NCI-H146 (cell line): ENCODE results near the gene TIMM13.
"Not testable (repeated sequence)": the region's sequence is repeated elsewhere in the genome, so short reads cannot be mapped to it uniquely, and the experiment has no call there.

Experiments used
- DNase-seq: peaks from one replicate; lab custom pipeline; 2025; lab: John Stamatoyannopoulos, UW

TIMM13 gene

DNA sequence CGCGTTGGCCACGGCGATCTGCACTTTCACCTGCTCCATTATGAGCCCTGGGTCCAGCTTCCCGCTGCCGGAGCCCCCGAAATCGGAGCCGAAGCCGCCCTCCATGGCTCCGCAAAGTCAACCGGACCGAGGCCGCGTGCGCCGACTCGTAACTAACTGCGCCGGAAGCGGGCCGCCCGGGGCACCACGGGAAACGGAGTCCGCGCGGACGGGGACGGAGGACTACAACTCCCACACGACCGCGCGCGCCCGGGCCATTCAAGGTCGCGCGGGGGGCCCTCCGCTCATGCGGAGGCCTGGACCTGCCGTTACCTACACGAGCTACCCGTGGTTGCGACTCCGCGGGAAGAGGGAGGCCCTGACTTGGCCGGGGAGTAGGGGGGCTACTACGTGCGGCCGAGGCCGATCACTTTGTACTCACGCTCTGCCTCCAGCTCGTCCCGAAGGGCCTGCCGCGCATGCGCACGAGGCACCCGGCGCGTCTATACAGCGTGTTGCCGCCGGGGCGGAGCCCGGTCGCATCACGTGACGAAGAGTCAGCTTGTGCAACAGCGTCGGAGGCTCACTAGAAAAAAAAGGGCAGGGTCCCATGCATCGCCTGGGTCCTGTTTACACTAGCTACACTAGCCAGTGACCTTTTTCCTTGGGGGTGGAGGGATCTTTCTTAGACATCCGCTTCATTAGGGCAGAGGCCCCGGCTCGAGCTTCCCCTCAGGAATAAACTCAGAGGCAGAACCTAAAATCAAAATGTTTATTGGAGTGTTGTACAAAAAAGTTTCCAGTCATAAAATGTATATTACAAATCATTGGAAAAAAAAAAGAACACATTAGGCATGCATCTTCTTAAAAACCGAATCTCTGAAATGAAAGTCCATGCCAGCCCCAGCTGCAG is at the start of gene TIMM13:
TIMM13 (minus strand) TSS at position 158 of the 892 bp plus-strand sequence; CDS start at position 105, 53 bp downstream.
- peak; percentile 92 for DNase-seq

DNA sequence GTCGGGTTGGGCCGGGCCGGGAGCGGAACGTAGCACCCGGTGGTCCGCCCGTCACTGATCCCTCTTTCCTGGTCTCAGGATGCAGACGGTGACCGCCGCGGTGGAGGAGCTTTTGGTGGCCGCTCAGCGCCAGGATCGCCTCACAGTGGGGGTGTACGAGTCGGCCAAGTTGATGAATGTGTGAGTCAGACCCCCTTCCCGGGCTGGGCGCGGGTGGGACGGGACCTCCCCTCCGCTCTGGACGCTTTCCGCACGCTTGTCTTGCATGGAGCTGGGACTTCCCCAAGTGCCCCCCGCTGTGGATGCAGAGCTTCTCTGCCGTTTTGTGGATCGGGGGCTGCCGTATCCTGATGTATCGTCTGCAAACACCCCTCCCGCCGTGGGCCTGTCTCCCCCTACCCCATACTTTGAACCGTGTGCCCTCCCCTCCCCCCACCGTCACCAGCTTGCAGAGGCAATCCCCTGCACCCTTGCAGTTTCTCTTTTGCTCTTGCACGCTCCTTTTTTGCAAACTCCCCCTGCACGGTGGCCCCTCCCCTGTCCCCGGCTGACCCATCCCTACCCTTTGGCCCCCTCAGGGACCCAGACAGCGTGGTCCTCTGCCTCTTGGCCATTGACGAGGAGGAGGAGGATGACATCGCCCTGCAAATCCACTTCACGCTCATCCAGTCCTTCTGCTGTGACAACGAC is 49.2 kb upstream of the TIMM13 start:
- DNase-seq = no peak

DNA sequence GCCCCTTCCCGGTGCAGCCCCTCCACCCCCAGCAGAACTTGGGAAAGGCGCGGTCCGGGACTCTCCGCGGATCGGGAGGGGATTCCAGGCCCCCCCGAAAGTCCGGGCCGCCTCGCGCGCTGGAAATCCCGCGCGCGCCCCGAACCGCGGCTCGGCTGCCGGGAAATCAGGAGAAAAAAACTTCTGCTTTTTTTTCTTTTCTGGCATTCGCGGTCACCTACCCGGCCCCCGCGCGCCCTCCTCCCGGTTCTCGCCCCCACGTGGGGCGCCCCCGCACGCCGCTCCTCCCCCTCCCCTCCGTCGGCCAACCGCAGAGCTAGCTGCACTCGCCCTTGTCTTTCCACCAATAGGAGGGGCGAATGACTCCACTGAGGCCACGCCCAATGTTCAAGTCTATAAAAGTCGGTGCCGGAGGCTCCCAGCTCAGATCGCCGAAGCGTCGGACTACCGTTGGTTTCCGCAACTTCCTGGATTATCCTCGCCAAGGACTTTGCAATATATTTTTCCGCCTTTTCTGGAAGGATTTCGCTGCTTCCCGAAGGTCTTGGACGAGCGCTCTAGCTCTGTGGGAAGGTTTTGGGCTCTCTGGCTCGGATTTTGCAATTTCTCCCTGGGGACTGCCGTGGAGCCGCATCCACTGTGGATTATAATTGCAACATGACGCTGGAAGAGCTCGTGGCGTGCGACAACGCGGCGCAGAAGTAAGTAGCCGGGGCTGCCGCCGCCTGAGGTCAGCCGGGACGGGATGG is 48.5 kb upstream of the TIMM13 start, which contains the start of gene GADD45B:
GADD45B (plus strand) TSS at position 426 of the 749 bp plus-strand sequence; CDS start at position 658, 232 bp downstream.
- peak; percentile 85 for DNase-seq

DNA sequence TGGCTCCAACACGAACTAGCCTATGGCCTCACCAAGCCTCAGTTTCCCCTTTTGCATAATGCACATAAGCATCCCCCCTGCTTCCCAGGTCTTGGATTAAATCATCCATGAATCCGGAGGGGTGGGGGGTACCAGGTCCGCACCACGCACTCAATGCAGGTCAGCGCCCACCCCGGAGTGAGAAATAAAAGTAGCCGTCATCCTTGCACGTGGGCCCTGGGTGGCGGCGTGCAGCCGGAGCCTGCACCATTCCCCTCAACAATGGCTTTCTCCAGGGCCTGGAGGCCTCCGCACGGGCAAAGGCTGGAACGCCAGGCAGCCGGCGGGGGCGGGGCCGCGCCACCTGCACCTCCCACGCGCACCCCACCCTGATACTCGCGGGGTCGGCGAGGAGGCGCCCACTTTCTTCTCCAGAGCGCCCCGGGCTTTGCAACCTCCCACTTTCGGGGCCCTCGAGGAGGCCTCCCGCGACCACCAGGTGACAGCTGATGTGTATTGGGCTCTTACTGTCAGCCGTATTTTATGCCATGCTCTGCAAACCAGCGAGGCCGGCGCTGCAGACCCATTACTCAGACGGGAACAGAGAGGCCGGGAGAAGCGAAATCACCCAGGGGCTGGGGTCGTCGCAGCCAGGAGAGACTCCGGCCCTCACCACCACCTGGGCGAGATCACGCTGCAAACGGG is 47.8 kb upstream of the TIMM13 start:
- no peak for DNase-seq

- DNase-seq = peak; percentile 46
Measured at GRCh38 chr19:2474232-2475017, 47.0 kb upstream of the TIMM13 start.

DNA sequence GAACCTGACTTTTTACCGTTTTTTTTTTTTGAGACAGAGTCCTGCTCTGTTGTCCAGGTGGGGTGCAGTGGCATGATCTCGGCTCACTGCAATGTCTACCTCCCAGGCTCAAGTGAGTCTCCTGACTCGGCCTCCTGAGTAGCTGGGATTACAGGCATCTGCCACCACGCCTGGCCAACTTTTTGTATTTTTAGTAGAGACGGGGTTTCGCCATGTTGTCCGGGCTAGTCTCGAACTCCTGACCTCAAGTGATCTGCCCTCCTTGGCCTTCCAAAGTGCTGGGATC is 42.5 kb upstream of the TIMM13 start:
- not testable (repeated sequence) for DNase-seq

DNA sequence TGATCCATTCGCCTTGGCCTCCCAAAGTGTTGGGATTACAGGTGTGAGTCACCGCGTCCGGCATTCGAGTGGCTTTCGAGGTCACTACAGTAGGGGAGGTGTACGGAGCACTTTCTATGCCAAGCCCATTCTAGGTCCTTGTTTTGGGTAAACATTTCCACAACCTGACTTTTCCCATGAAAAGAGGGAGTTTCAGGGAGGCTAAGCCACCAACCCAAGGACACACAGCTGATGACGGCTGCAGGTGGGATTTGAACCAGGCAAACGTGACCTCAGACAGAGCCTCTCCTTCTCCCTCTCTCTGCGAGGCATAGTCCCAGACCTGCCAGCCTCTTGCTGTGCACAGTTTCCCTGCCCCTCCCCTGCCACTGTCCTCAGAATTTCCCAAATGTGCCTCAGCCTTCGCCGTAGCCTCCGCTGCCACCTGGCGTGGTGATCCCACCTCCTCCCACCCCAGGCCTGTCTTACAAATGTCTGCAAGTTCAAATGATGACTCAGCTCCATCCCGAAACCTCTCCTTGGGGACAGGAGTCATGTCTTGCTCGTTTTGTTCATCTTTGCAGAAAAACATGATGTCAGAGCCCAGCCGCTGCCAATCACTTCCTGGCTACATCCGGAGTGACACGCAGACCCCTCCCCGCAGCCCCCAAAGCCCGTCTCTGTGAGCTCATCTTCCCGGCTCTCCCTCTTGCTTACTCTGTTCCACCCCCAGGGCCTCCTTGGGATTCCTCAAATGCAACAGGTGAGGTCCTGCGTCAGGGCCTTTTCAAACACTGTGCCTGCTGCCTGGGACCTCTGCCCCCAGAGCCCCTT is 41.9 kb upstream of the TIMM13 start:
- no peak for DNase-seq

GRCh38 chr19:2468596-2468995 is 41.2 kb upstream of the TIMM13 start:
- DNase-seq = no peak

DNA sequence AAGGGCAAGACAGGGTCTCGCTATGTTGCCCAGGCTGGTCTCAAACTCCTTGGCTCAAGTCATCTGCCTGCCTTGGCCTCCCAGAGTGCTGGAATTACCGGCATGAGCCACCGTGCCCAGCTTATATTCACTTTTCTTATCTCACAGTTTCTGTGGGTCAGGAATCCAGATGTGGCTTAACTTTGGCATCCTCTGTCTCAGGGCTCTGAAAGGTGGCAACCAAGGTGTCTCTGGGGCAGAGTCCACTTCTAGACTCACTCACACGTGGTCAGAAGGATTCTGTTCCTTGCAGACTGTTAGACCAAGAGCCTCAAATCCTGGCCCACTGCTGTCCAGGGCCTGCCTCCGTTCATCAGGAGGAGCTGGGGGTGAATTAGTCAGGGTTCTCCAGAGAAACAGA is 37.0 kb upstream of the TIMM13 start:
- DNase-seq = no peak

GRCh38 chr19:2463694-2464093 is 36.3 kb upstream of the TIMM13 start:
- not testable (repeated sequence) for DNase-seq

DNA sequence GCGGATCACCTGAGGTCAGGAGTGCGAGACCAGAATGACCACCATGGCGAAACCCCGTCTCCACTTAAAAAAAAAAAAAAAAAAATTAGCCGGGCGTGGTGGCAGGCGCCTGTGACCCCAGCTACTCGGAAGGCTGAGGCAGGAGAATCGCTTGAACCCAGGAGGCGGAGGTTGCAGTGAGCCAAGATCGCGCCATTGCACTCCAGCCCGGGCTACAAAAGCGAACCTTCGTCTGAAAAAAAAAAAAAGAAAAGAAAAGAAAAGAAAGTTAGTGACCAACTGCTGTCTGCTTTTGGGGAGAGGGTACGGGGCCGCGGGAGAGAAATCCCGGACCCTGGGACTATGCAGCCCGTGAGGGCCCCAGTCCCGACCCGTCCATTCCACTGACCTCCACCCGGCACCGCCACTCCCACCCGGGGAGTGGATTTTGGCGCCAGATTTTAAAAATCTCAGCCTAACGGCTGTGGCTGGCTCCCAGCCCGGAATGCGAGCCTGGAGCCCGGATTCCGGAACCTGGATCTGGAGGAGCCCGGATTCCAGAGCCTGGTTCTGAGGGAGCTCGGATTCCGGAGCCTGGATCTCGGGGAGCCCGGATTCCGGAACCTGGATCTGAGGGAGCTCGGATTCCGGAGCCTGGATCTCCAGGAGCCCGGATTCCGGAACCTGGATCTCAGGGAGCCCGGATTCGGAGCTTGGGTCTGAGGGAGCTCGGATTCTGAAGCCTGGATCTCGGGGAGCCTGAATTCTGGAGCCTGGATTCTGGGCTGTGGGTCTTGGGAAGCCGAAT is 35.4 kb upstream of the TIMM13 start:
- DNase-seq = peak; percentile 64

- peak; percentile 69 for DNase-seq
Measured at GRCh38 chr19:2461751-2462634, 34.6 kb upstream of the TIMM13 start.

DNA sequence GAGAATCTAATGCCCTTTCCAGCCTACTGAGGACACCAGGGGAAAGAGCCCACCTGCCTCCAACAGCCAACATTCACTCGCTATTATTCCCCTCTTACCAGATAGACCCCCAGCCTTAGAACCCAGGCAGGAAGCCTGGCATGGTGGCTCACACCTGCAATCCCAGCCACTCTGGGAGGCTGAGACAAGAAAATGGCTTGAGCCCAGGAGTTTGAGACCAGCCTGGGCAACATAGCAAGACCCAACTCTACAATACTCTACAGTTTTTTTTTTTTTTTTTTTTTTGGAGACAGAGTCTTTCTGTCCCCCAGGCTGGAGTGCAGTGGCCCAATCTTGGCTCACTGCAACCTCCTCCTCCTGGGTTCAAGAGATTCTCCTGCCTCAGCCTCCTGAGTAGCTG is 32.9 kb upstream of the TIMM13 start:
- DNase-seq = no peak

DNA sequence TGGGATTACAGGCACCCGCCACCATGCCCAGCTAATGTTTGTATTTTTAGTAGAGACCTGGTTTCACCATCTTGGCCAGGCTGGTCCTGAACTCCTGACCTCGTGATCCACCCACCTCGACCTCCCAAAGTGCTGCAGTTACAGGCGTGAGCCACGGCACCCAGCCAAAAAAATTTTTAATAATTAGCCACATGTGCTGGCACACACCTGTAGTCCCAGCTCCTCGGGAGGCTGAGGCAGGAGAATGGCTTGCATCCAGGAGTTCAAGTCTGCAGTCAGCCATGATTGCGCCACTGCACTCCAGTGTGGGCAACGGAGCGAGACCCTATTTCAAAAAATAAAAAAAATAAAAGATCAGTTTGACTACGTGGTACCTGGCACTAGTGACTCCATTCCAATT is 31.4 kb upstream of the TIMM13 start:
- DNase-seq = not testable (repeated sequence)

GRCh38 chr19:2458054-2458453 is 30.7 kb upstream of the TIMM13 start:
- no peak for DNase-seq

- DNase-seq = no peak
Measured at GRCh38 chr19:2457394-2458037, 30.1 kb upstream of the TIMM13 start.

DNA sequence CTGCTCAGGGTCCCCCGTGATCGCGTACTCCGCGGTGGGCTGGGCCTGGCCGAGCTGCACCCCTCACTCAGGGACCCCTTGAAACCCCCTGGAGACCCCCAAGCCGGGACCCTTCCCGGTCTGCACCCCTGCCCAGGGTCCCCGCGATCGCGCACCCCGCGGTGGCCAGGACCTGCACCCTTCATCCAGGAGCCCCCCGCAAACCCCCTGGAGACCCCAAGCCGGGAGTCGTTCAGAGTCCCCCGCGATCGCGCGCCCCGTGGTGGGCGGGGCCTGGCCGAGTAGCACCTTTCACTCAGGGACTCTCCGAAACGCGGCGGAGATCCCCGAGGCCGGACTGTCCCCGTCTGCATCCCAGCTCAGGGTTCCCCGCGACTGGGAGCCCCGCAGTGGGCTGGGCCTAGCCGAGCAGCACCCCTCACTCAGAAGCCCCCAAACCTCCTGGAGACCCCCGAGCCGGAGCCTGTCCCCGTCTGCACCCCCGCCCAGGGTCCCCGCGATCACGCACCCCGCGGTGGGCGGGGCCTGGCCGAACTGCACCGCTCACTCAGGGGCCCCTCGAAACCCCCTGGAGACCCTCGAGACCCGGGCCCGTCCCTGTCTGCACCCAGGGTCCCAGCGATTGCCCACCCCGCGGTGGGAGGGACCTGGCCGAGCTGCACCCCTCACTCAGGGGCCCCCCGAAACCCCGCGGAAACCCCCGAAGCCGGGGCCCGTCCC is 28.6 kb upstream of the TIMM13 start:
- DNase-seq = peak; percentile 13
